GM19240 (cell line): Measurements from ENCODE around the gene ATP1B1.

Source experiments
- DNase-seq: peaks from one replicate; pipeline ENCODE4 v3.0.0; 2011; ENCODE audit warnings: low spot score; ENCODE audit not compliant: insufficient read length

Gene ATP1B1

DNA sequence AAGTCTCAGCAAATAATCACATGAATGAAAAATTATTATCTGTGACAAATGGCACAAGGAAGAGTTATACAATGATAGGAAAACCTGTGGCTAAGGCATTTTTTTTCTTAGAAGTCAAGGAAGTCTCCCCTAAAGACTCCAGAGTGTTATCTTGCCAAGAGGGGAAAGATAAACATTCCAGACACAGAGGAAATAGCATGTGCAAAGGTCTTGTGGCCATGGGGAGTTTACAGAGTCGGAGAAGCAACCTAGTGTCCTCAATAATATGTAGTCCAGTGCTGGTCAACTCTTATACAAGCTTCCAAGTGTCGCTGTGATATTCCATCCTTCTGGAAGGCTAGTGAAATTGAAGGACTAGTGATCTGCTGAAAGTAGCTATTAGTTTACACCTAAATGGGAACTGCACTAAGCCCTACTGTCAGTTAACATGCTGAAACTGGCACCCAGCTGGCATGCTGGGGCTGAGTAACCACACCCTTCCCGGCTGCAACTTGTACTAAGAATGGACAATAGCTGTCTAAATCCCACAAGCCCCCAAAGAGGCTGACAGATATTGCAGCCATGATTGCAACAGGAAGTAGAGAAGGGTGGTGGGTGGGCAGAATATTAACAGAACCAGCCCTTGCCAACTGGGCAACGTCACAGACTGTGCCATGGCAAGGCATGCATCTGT, 11.5 kb upstream of the ATP1B1 start:
- DNase-seq, result no peak

DNA sequence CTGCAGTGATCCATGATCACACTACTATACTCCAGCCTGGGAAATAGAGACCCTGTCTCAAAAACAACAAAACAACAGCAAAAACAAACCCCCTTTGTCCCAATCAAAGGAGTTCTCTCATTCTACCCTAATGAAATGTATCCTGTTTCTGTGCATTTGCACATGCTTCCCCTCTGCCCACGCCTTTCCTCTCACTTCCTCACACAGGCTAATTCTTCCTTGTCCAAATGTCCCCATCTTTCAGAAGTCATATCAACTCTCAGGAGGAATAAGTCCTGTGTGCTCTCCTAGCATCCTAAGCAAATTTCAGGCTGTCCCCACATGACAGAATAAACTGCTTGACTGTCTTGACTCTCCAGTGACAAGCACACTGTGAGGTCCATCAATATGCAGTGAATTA, 8.1 kb upstream of the ATP1B1 start:
- DNase-seq, result no peak

DNA sequence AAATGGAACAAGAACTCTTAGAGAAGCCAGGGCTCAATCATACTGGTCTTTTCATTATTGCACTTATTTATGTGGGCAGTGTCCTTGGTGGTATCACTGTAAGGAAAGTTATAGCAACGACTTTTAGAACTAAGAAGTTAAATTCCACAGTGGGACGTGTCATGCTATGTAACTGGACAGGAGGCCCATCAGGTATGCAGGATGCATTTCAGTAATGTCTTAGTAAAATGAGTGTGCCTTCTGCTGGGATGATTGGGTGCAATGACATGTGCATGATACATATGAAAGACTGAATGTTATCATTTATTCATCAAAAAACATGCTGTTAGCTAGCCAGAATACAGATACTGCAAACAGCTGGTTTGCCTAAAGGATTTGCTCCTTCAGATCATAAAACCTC, 6.9 kb upstream of the ATP1B1 start:
- no peak for DNase-seq

DNA sequence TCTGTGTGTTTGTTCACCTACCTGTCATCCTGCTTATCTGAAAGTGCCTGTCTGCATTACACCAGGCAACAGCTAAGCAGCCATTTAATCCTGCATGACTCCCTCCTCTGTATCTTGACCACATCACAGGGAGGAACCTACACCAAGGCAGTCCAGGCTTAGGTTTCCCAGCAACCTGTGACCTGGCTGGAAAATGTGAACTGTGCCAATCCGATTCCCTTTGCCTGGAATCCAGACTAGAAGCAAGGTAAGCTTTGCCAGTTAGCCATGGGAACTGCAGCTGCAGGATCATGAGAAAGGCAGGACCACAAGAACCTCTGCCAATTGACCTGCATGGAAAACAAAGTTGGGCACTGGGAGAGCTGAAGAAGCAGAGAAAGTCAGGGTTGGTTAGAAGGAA, 6.3 kb upstream of the ATP1B1 start:
- DNase-seq, result no peak

DNA sequence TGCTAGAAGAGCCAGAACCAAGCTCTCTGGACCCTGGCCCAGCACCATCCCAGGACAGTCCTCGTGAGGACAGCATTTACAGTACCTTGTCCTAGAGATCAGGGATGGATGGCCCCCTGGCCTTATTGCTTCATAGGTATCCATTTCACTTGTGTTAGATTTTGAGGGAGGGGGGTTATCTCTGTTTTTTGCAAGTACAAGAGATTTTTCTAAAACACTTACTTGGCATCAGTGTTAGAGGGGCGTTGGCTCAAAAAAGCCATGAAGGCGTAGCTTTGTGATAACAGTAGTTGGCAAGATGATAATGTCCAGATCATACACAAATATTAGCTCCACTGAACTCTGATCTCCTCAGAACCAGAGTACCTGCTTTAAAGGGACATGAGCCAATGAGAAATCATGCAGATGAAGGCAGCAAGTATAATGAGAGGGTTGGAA, 5.8 kb upstream of the ATP1B1 start:
- DNase-seq, result no peak

DNA sequence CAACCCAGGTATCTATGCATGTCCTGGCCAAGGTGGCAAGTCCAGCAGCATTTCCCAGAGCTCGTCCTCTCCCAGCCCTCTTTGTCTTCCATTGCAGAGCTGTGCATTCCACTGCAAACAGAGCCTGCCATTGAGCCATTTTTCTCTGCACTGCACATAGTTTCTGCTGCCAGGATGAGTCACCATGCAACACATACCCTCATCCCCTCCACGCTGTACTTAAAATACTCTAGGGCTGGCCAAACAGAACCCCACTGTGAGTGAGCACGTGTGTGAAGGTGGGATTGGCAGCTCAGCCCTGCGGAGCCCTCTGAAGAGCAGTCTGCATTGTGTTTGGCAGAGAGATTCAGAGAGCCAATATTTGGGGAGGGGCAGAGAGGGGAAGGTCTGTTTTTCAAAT, 3.9 kb upstream of the ATP1B1 start:
- DNase-seq, result no peak

DNA sequence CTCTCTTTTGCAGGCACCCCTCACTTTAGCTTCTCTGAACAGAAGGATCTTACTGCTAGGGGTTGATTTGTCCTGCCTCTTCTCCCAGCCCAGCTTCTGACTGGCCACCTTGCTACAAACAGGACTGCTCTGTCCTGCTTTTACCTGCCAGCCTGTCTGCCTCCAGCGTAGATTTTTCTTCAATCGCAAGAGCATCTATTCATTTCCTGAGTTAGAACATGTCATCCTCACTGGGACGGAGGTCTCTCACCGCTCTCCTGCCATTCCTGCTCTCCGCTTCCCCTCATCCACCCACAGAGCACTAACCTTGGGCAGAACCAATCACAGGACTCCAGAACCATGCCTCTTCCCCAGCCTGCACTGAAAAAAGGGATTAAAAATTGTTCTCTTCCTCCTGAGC, 3.5 kb upstream of the ATP1B1 start:
- DNase-seq, result no peak

DNA sequence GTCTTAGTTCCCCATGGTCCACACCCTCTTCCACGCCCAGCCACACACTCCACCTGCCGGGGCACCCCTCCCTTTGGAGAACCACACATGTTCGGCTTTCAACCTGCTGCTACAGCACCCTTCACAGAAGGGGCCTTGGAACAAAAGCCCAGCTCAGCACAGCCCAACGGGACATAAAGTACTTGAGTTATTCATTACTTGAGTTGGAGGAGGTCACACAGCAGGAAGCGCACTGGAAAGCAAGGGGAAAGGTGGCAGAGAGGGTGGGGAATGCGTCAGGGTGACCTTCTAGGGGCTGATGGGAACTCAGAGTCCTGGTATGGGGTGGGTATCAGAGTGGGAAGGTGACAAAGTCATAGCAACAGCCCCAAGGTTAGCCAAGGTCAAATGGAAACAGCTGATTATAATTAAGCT, 3.0 kb upstream of the ATP1B1 start:
- no peak for DNase-seq

DNA sequence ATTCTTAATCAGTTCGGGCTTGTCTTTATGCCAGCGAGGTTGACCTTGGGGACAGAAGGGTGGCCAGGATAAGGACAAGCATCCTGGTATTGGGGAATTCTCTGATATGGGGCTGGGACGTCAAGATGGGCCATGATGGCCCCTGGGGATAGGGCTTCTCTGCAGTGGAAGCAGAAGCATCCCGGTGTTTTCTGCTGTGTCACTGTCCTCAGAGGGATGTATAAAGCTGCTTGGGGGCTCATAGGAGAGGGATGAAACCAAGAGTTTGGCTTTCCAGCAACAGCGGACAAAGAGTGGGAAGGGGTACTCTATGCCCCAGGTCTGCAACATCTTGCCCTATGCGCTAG, 1.4 kb upstream of the ATP1B1 start:
- no peak for DNase-seq

DNA sequence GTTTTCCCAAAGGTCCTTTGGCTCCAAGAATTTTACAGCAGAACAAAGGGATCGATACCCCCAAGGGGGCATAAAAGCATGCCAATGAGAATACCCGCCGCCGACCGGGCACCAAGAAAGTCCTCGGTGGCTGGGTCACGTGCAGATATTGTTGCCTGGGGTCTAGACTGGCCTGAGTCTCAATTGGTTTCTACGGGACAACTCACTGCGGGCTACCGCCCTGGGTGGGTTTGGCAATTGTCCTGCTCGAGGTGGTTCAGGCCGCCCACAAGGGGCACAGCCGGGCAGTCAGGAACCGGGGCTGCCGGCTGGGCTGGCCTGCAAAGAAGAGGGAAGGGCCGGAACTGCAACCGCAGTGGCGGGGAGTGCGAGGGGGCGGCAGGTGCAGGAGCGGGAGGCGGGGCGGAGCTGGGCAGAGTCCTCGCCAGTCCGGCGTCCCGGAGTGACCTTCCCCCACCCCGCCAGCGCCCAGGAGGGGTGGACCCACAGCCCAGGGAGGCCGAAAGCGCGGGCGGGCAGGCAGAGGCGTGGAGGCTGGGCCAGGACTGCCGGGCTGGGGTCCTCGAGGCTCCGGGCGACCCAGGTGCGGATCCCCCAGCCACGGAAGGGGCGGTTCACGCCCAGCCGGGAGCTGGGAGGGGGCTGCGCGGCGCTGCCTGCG, 926 bp upstream of the ATP1B1 start:
- DNase-seq, result no peak

DNA sequence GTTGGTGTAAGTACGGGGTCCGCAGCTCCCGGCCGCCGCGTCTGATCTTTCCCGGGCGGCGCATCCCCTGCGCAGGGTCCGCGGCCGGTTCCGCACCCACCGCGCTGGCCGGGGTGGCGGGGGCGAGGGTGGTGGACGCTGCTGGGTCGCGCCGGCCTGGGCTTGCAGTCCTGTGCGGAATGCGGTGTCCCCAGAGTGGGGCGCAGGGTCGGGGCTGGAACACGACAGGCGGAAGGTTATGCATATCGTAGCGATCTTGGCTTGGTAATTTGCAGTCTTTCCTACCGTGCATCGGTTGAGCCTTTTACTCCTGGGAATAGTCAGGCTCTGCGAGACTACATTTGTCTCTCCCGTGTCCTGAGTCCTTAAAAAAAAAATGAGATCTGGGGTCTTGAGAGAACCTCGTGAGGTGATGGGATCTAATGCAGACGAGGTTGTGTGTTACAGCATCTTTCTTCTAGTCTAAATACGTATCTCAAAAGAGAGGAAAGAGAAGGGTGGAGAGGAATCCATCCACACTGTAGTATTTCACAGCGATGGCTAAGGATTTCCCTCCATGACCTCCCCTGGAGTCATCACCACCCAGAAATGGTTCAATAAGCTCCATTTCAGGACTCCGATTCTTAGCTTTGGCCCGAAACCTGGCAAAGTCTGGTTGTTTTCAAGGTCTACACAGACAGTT, 572 bp downstream of the ATP1B1 start:
- no peak for DNase-seq

DNA sequence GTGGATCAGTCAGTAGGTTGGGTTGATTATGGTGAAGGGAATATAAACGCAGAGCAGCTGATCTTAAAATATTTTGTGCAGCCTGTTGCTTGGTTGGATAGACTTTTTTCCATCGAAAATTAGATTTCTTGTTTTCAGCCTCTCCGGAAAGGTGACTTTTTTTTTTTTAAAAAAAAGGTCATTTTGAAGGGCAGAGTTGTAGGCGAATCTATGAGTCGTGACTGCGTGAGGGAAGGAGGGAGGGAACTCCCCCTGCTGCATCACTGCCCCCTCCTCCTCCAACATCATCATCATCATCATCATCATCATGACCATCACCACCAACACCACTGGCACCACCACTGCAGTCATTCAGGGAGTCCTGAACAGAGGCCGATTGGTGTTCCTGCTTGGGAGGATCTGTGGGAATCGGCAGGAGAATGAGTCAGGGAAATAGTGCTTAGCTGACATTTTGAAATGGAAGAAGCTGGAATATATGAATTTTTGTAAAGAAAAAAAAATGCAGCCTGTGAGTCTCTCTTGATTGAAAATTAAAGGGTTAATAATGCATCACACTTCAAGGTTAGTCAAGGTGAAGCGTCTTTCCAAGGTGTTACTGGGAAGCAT, 1.2 kb downstream of the ATP1B1 start:
- DNase-seq, result no peak

DNA sequence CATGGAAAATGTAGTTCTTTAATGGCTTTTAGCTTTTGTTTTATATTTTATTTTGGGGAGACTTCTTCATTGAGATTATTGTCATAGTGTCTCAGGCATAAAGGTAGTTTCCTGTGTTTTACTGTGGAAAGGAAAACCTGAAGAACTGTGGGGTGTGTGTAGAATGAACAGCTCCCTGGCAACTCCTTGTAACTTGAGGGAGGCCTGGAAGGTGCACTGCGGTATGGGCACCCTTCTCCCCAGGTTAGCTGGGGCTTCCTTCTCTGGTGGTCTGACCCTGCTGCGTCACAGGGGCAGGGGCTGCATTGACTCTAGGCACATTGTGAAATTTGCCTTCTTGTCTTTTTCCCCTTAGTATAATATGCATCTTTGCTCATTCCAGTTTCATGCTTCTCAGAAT, 1.7 kb downstream of the ATP1B1 start:
- DNase-seq, result no peak

DNA sequence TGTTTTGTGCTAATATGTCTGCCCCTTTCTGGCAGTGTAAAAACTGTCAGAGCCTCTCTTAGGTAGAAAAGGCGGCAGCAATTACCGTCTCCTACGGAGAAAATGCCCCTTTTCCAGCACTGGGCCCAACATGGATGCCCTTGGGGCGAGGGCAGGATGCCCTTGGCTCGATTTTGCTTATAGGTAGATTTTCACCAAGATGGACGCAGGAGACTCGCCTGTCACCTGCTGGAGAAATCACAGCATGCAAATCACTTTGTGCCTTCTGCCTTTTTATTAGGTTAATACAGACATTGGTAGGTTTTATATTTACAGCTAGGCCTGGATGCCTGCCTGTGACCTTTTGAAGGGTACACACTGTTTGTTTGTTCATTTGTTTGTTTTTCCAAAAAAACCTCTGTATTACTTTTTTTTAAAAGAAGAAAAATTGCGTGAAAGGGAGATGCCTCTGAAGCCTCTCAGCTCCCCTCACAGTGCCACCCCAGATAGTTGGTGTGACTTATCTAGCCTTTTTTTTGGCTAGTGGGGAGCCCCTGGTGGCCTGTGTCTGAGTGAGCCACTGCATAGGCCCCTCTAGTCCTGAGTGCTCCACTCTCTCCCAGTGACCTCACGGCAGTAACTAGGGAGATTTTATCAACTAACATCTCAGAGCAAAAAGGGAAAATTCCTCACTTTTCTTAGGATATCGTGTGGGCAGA, 2.5 kb downstream of the ATP1B1 start:
- DNase-seq, result no peak

DNA sequence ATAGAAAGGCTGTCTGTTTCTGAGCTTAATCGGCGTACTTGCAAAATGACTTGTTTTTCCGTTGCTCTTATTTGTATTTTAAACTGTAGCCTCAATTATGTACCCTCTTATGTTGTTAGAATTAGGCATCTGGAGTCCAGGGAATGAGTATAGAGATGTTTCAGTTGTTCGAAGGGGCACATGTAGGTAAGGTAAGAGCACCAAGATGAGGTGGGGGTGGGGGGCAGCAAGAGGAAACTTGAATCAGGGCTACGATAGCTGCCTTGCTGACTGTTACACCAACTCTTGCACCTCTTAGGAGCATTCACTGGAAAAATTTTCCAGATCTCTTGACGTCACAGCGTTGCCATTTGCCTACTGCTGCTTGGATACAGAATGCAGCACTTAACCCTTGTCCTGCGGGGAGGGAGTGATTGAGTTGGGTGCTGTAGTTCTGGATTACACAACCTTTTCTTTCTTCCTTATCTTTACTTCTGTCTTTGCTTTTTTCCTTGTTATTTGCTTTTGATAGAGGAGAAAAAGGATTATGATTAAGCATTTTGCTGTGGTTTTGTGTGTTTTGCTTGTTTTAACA, 3.2 kb downstream of the ATP1B1 start:
- DNase-seq, result no peak

DNA sequence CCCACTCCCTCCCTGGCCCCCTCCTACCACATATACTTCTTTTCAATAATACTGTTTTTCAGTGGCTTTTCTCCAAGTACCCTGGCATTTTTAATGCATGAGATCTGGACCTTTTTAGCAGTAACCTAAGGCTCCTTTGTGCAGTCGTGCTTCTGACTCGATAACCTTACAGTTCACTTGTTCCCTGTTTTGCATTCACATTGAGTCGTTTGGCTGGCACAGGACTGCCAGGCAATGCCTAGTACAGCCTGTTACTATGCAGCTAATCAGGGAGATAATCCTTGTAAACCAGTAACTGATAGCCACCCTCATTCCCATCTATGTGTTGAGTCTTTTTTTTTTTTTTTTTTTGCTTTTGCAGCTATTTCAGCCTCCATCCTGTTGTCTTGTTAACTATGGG, 3.7 kb downstream of the ATP1B1 start:
- no peak for DNase-seq

DNA sequence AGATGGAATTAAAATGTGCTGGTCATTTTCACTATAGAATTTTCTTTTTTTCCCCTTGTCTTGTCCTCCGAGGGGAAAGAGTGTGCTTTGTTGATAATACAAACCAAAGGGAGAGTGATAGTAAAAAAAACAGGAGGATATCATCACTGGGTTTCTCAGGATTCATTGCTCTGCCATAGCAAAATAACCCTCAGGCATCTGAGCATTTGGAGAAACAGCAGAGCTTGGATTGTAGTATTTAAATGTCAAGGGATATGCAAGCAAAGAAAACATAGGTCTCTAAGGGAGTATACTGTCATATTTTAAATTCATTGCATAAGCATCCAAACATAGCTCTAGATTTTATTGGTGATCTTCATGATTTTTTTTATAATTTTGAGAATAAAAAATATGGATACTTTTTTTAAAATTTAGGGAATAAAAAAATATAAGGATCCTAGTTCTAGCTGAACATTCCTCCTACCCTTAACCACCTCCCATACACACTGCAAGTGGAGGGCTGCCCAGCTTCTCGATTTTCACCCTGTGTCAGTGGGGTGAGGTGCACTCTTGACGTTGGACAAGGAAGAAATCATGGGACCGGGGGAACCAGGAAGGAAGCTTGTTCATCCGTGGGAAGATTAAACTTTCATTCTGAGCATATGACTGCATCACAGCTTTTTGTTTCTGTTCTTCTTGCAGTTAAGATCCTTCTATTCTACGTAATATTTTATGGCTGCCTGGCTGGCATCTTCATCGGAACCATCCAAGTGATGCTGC, 4.4 kb downstream of the ATP1B1 start:
- DNase-seq, result no peak

DNA sequence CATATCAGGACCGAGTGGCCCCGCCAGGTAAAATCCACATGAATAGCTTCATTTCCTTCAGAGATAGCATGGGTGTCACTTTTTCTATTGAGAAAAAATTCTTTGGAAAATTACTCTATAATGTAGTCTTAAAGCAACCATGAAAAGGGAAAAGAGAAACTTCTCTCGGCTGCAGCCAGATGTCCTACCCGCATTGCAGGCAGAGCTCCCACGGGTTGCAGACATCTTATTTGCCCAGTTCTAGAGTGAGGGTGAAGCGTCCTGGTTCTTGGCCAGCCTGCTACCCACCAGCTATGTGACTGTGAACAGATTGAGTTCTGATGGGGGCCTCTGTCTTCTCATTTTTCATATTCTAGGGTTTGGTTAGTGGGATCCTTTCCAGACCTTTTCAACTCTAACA, 5.0 kb downstream of the ATP1B1 start:
- DNase-seq, result no peak

DNA sequence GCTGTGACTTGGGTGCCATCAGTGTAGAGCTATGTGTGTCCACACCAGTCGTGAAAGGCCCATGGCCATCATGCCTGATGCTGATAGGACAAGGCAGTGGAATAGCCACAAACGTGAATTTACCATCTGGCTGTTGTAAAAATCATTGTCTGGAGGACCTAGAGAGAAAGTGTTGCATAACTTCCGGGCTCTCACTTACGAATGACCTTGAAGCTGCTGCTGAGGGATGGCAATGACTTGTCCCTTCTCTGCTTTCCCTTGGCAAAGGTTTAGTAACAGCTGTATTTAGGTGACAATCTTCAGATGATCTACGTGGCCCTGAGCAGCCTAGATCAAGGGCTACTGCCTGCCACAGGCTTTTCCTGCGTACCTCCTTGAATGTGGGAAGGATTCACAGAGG, 5.8 kb downstream of the ATP1B1 start:
- no peak for DNase-seq

DNA sequence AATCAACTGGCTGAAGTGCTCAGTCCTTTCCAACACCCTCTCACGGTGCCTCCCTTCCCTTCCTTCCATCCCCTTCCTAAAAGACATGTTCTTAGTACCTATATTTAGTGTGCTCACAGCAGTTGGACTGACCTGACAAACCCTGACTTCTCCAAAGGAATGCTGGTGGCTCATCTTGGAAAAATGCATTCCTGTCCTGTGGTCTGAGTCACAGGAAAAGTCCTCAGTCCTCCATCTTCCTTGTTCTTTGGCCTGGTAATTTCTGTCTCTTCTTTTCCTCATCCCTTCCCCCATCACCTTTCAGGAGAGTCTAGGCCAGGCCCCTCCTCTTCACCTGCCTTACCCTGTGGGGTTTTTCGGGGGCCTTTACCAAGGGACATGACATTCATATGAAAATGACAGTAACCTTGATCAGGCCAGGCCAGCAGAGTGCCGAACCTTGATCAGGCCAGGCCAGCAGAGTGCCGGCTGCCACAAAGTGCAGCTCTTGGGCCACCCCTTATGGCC, 7.2 kb downstream of the ATP1B1 start:
- no peak for DNase-seq
